B cell (primary cell): ENCODE results near the gene BBS1. TPM values are rescaled to one million over a fixed set of nuclear protein-coding genes. Genes with fewer than 3 reads are reported as not detected.

ENCODE experiments used
- ATAC-seq: fragments of 200-7000 bp; cut with Tn5 transposase; one replicate; pipeline ENCODE4 v1.10.0; 2021; ENCODE audit warnings: low read depth, mild to moderate bottlenecking, moderate number of reproducible peaks, moderate library complexity
- CTCF ChIA-PET: fragments of 350-600 bp; sonication (Branson Sonifier 250); formaldehyde crosslinking; loops from one replicate; lab custom pipeline; 2021; ENCODE audit warnings: antibody characterized with exemption, inconsistent platforms; lab: Charles Lee
- POLR2A ChIA-PET: fragments of 350-600 bp; sonication (Branson Sonifier 250); formaldehyde crosslinking; loops from one replicate; lab custom pipeline; 2021; ENCODE audit warnings: antibody characterized with exemption; lab: Charles Lee
- DNase-seq: peaks from one replicate; pipeline ENCODE4 v3.0.0; 2013
- H2AFZ ChIP-seq: 2 replicates; pipeline ENCODE4 v1.6.1; 2012; ENCODE audit warnings: mild to moderate bottlenecking, low read depth, low read length; ENCODE audit not compliant: insufficient read depth, poor library complexity, severe bottlenecking
- H3K27ac ChIP-seq, 2 donors: 1 replicate in 1 of 2; 2 replicates in 1 of 2; pipeline ENCODE4 v1.5.1; 2012 to 2013; ENCODE audit warnings: low read length in 2 of 2, mild to moderate bottlenecking in 2 of 2, moderate library complexity in 1 of 2
- H3K27me3 ChIP-seq, 4 experiments: fragments of 200-600 bp in 1 of 4; sonication (generic) in 1 of 4; replicated peaks in 1 of 4; 1 replicate in 2 of 4; 2 replicates in 2 of 4; pipeline versions ENCODE4 v1.6.1 to v1.7.0; 2013 to 2016; ENCODE audit warnings: low read length in 3 of 4, mild to moderate bottlenecking in 2 of 4, mixed read lengths in 1 of 4, moderate library complexity in 1 of 4; ENCODE audit not compliant: insufficient read depth in 4 of 4, control insufficient read depth in 3 of 4; ENCODE audit errors: control extremely low read depth in 1 of 4
- H3K36me3 ChIP-seq, 2 experiments: replicated peaks in 1 of 2; 1 replicate in 1 of 2; 2 replicates in 1 of 2; pipeline versions ENCODE4 v1.6.1 to v1.7.1; 2013; ENCODE audit warnings: low read length in 1 of 2; ENCODE audit not compliant: insufficient read depth in 2 of 2, control insufficient read depth in 1 of 2; ENCODE audit errors: control extremely low read depth in 1 of 2, extremely low read depth in 1 of 2
- H3K4me1 ChIP-seq, 2 donors: fragments of 200-600 bp in 1 of 2; sonication (generic) in 1 of 2; 1 replicate in 1 of 2; 2 replicates in 1 of 2; pipeline versions ENCODE4 v1.5.1 to v1.6.1; 2013 to 2017; ENCODE audit warnings: low read length in 2 of 2; ENCODE audit not compliant: control insufficient read depth in 2 of 2, insufficient read depth in 2 of 2
- H3K4me2 ChIP-seq: replicated peaks from 2 replicates; pipeline ENCODE3; 2012; ENCODE audit warnings: mild to moderate bottlenecking, low read depth, low read length; ENCODE audit not compliant: poor library complexity, severe bottlenecking
- H3K4me3 ChIP-seq, 5 experiments: fragments of 200-600 bp in 1 of 5; sonication (generic) in 1 of 5; 1 replicate in 3 of 5; 2 replicates in 2 of 5; pipeline versions ENCODE4 v1.5.1 to v1.7.0; 2011 to 2016; ENCODE audit warnings: low read length in 4 of 5, mild to moderate bottlenecking in 4 of 5, low read depth in 2 of 5, control low read depth in 1 of 5, moderate library complexity in 1 of 5; ENCODE audit not compliant: insufficient read depth in 1 of 5; ENCODE audit errors: control extremely low read depth in 1 of 5, extremely low read depth in 1 of 5
- H3K79me2 ChIP-seq: fragments of 200-600 bp; sonication (generic); one replicate; pipeline ENCODE4 v1.6.0; 2016; ENCODE audit warnings: low read length; ENCODE audit not compliant: control insufficient read depth, insufficient read depth
- H3K9ac ChIP-seq: fragments of 200-600 bp; sonication (generic); 2 replicates; pipeline ENCODE4 v1.6.1; 2017; ENCODE audit warnings: mild to moderate bottlenecking, low read length, moderate library complexity
- H3K9me3 ChIP-seq, 3 donors: one replicate each; pipeline versions ENCODE4 v1.6.1 to v1.7.1; 2013; ENCODE audit warnings: low read length in 2 of 3; ENCODE audit not compliant: control insufficient read depth in 2 of 3, insufficient read depth in 1 of 3; ENCODE audit errors: control extremely low read depth in 1 of 3
- H4K20me1 ChIP-seq: 2 replicates; pipeline ENCODE4 v1.6.0; 2012; ENCODE audit warnings: mild to moderate bottlenecking, low read length; ENCODE audit not compliant: insufficient read depth, control insufficient read depth, poor library complexity, severe bottlenecking
- H3K27ac Mint-ChIP-seq: one replicate; pipeline ENCODE4 v1.8.0; 2021; ENCODE audit warnings: mixed read lengths
- H3K27me3 Mint-ChIP-seq: one replicate; pipeline ENCODE4 v1.8.0; 2021; ENCODE audit warnings: mixed read lengths
- H3K4me1 Mint-ChIP-seq: one replicate; pipeline ENCODE4 v1.8.0; 2021; ENCODE audit warnings: mixed read lengths
- H3K4me3 Mint-ChIP-seq: one replicate; pipeline ENCODE4 v1.8.0; 2021; ENCODE audit warnings: mixed read lengths
- H3K9me3 Mint-ChIP-seq: one replicate; pipeline ENCODE4 v1.8.0; 2022; ENCODE audit warnings: mixed read lengths; ENCODE audit not compliant: insufficient read depth
- CTCF ChIP-seq: fragments of 200-600 bp; IDR thresholded peaks from one replicate; pipeline ENCODE4 v1.8.0; 2022; ENCODE audit warnings: antibody characterized with exemption, mild to moderate bottlenecking
- EZH2 ChIP-seq: IDR thresholded peaks from 2 replicates; pipeline ENCODE4 v1.6.1; 2012; ENCODE audit warnings: borderline replicate concordance, low read depth, mild to moderate bottlenecking, moderate library complexity, low read length; ENCODE audit not compliant: insufficient read depth, poor library complexity, severe bottlenecking
- WGBS: methylation state at CpG from one replicate; pipeline ENCODE4 v1.1.5; 2013; ENCODE audit warnings: missing lambda C conversion rate; ENCODE audit not compliant: insufficient coverage; 5-methylcytosine and 5-hydroxymethylcytosine counted together
- intact Hi-C: fragments of 100-400 bp; cut with micrococcal nuclease; formaldehyde crosslinking; loops from one replicate; pipeline ENCODE4 v1.10.0; 2022
- polyA plus RNA-seq: library from polyadenylated mRNA; depleted of rRNA; stranded (reverse); fragments of >200 nt; gene quantifications from 2 replicates; pipeline ENCODE4 v1.2.3, GENCODE V29; 2012
- total RNA-seq, 2 donors: library from RNA; stranded (reverse); fragments of 120-200 nt in 1 of 2; gene quantifications; 1 replicate in 1 of 2; 2 replicates in 1 of 2; pipeline versions ENCODE4 v1.2.3 to v1.2.4, GENCODE V29; 2013 to 2022

BBS1 gene
- total and polyA plus RNA-seq, 2 donors (not counting 1 experiment from before 2014, with no cell fraction given), result 20.4 to 52.5 TPM

GRCh38 chr11:66484806-66485380 is 25.5 kb upstream of the BBS1 start:
- no peaks in the 10 kb centered on the region for H4K20me1 ChIP-seq
- WGBS, result 86% methylated on average over 4 of the region's 7 CpGs
- ATAC-seq, result no peak
- no peak overlapping the region for H3K4me3 Mint-ChIP-seq
- no peaks in the 10 kb centered on the region for H3K27me3 ChIP-seq
- no peak overlapping the region for H3K27ac ChIP-seq
- no peak overlapping the region for H2AFZ ChIP-seq
- no peak overlapping the region for H3K9ac ChIP-seq
- H3K4me3 ChIP-seq, result no peak overlapping the region
- TF ChIP-seq CTCF (no peak), EZH2 (no peak)
- no peaks in the 10 kb centered on the region for H3K9me3 ChIP-seq
- H3K4me1 Mint-ChIP-seq, result peaks cover 9% of the 10 kb centered on the region
- DNase-seq, result no peak
- POLR2A ChIA-PET, result no interaction called here
- intact Hi-C loops, result no loop called here
- no peaks in the 10 kb centered on the region for H3K27me3 Mint-ChIP-seq
- H3K9me3 Mint-ChIP-seq, result no peaks in the 10 kb centered on the region
- peaks cover 0 to 38% of the 10 kb centered on the region in 2 experiments for H3K36me3 ChIP-seq
- peaks cover 5 to 10% of the 10 kb centered on the region in 2 donors for H3K4me1 ChIP-seq
- CTCF ChIA-PET, result interaction anchor here (1.1 to 2.2 kb wide), 2 partner anchors 46 to 99 kb away, joined by 4 to 8 read pairs; partner anchors contain the start of gene MRPL11
- H3K27ac Mint-ChIP-seq, result no peak overlapping the region
- peaks cover 10% of the 10 kb centered on the region for H3K79me2 ChIP-seq
- H3K4me2 ChIP-seq, result no peak overlapping the region

GRCh38 chr11:66488957-66489356 is 21.5 kb upstream of the BBS1 start:
- no peak for ATAC-seq

More at GRCh38 chr11:66488957-66489356, 21.5 kb upstream of the BBS1 start:
- no peak for DNase-seq
- Mint-ChIP-seq H3K27ac (no peak overlapping the region), H3K27me3 (no peaks in the 10 kb centered on the region), H3K9me3 (no peaks in the 10 kb centered on the region), H3K4me1 (no peaks in the 10 kb centered on the region), H3K4me3 (no peak overlapping the region)
- Histone ChIP-seq H3K79me2 (no peaks in the 10 kb centered on the region), H4K20me1 (no peaks in the 10 kb centered on the region), H3K27me3 (no peaks in the 10 kb centered on the region), H3K27ac (no peak overlapping the region), H3K4me1 (no peaks in the 10 kb centered on the region), H3K4me3 (no peak overlapping the region), H3K9ac (no peak overlapping the region), H3K36me3 (peaks cover 0 to 49% of the 10 kb centered on the region in 2 experiments), H2AFZ (no peak overlapping the region), H3K4me2 (no peak overlapping the region), H3K9me3 (no peaks in the 10 kb centered on the region)
- WGBS, result 100% methylated on average over 8 of the region's 10 CpGs
- ChIA-PET POLR2A (interaction anchor here (0.6 kb wide), 1 partner anchor 21 kb away, joined by 5 read pairs; no protein-coding TSS in a partner anchor), CTCF (no interaction called here)
- TF ChIP-seq EZH2, result no peak
- no peak for TF ChIP-seq CTCF
- intact Hi-C loops, result no loop called here
